Panc1 (cell line): ENCODE results near the gene NXPH4. TPM values are rescaled to one million over a fixed set of nuclear protein-coding genes. Genes with fewer than 3 reads are reported as not detected.

Experiments
- ATAC-seq: fragments of 200-7000 bp; cut with Tn5 transposase; 2 replicates; pipeline ENCODE4 v1.9.1; 2020; ENCODE audit warnings: mild to moderate bottlenecking, moderate library complexity
- BruUV-seq: library from RNA; stranded (reverse); fragments of 400-500 nt; replicated peaks from 2 replicates; lab custom pipeline; 2021; lab: Mats Ljungman, UMichigan
- CTCF ChIA-PET: fragments of 300-600 bp; sonication (Branson Sonifier 250); formaldehyde crosslinking; loops from one replicate; lab custom pipeline; 2022; ENCODE audit warnings: antibody characterized with exemption; lab: Charles Lee
- POLR2A ChIA-PET: fragments of 300-600 bp; sonication (Branson Sonifier 250); formaldehyde crosslinking; loops from one replicate; lab custom pipeline; 2022; ENCODE audit warnings: antibody characterized with exemption; lab: Charles Lee
- DNase-seq: peaks from one replicate; pipeline ENCODE4 v3.0.0-alpha.2; 2010; ENCODE audit warnings: low read depth, low spot score
- H3K27ac ChIP-seq: 2 replicates; pipeline ENCODE4 v1.5.1; 2011; ENCODE audit warnings: mild to moderate bottlenecking, low read length, inconsistent platforms
- H3K27me3 ChIP-seq: fragments of 200-500 bp; sonication (Bioruptor generic); 2 replicates; pipeline ENCODE4 v1.6.0; 2014; ENCODE audit warnings: low read length, inconsistent platforms; ENCODE audit not compliant: control insufficient read depth, insufficient read depth
- H3K36me3 ChIP-seq: fragments of 200-500 bp; sonication (Bioruptor generic); 2 replicates; pipeline ENCODE4 v1.5.1; 2014; ENCODE audit warnings: inconsistent platforms, mild to moderate bottlenecking, low read length, moderate library complexity; ENCODE audit not compliant: control insufficient read depth, insufficient read depth
- H3K4me1 ChIP-seq: 2 replicates; pipeline ENCODE4 v1.5.1; 2011; ENCODE audit warnings: inconsistent platforms, mild to moderate bottlenecking, low read length, moderate library complexity; ENCODE audit not compliant: control insufficient read depth, insufficient read depth
- H3K4me3 ChIP-seq, 2 experiments: 2 replicates each; pipeline ENCODE4 v1.5.1; 2011 to 2012; ENCODE audit warnings: low read depth in 2 of 2, low read length in 2 of 2, mild to moderate bottlenecking in 2 of 2, inconsistent platforms in 1 of 2, moderate library complexity in 1 of 2
- H3K9me3 ChIP-seq: fragments of 200-500 bp; sonication (Bioruptor generic); 2 replicates; pipeline ENCODE4 v1.5.1; 2014; ENCODE audit warnings: low read depth, mild to moderate bottlenecking, inconsistent platforms, low read length, moderate library complexity; ENCODE audit not compliant: control insufficient read depth, insufficient read depth
- CTCF ChIP-seq: fragments of 450-650 bp; IDR thresholded peaks from 2 replicates; pipeline ENCODE4 v1.5.1; 2017; ENCODE audit warnings: mild to moderate bottlenecking
- POLR2AphosphoS5 ChIP-seq: IDR thresholded peaks from 2 replicates; pipeline ENCODE4 v1.6.1; 2012; ENCODE audit warnings: mild to moderate bottlenecking, low read depth, low read length, moderate library complexity
- SIN3A ChIP-seq: IDR thresholded peaks from 2 replicates; pipeline ENCODE4 v1.6.1; 2012; ENCODE audit warnings: low read depth, mild to moderate bottlenecking, low read length, moderate library complexity, borderline replicate concordance; ENCODE audit not compliant: insufficient read depth
- TCF7L2 ChIP-seq: IDR thresholded peaks from 2 replicates; pipeline ENCODE4 v1.6.1; 2011; ENCODE audit warnings: mild to moderate bottlenecking, low read depth, low read length, inconsistent platforms
- in situ Hi-C: cut with HindIII; loops from 2 replicates; pipeline ENCODE4 v1.10.0; 2016; ENCODE audit warnings: low sequenced_read_pairs, low pct_unique_long_range_greater_than_20kb
- intact Hi-C: fragments of 100-400 bp; cut with micrococcal nuclease; formaldehyde crosslinking; loops from one replicate; pipeline ENCODE4 v1.10.0; 2022; ENCODE audit not compliant: unreplicated experiment
- total RNA-seq: library from RNA; stranded (reverse); gene quantifications from one replicate; pipeline ENCODE4 v1.2.1, GENCODE V29; 2021; ENCODE audit not compliant: unreplicated experiment
- TF ChIP-seq, protein P1 (sequence below), 2 experiments: IDR thresholded peaks; 2 replicates each; pipeline ENCODE4 v1.6.1; 2011 to 2012; ENCODE audit warnings: low read depth in 2 of 2, control low read depth in 1 of 2, low read length in 1 of 2, mild to moderate bottlenecking in 1 of 2, moderate library complexity in 1 of 2; ENCODE audit not compliant: insufficient read depth in 1 of 2

NXPH4 gene
- total RNA-seq, 1 experiment from 2014 or later, result 2.1 TPM

DNA sequence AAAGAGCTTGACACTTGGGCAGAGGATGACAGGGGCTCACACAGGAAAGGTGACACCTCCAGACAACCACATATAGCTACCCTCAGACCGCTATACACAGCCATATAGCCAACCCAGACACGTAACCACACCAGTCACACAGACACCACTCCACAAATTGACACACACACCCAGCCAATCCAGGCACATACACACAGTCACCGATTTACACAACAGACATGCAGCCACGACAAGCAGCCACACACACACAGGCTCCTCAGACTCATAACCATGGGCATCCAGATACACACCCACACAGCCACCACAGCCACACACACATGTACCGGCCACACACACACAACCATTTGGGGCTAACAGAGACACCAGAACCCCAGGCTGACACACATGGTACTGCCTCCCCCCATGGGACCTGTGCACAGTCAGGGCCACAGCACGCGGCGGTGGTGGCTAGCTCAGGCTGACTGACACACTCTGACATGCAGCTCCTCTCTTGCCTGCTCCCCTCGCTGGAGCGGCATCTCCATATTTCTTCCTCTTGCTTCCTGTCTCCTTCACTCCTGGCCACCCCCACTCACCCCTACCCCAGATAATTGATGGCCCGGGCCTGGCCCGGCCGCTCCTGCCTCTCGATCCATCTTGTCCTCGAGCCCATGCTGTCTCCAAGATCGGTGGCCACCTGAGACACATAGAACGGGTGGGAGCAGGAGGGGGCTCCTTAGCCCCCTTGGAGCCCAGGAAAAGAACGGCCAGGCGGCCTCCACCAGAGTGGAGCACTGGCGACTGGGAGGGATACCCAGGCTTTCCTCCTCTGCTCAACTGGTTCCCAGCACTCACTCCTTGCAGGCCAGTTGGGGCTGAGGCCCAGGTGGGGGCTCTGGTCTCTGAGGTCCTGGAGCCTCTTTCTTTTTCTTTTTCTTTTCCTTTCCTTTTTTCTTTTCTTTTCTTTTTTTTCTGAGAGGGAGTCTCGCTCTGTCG, 6.9 kb downstream of the NXPH4 start:
- POLR2A ChIA-PET, result no interaction called here
- CTCF ChIA-PET, result interaction anchor here (0.7 to 1.5 kb wide), 2 partner anchors 10 to 198 kb away, joined by 3 to 7 read pairs; no protein-coding TSS in a partner anchor

DNA sequence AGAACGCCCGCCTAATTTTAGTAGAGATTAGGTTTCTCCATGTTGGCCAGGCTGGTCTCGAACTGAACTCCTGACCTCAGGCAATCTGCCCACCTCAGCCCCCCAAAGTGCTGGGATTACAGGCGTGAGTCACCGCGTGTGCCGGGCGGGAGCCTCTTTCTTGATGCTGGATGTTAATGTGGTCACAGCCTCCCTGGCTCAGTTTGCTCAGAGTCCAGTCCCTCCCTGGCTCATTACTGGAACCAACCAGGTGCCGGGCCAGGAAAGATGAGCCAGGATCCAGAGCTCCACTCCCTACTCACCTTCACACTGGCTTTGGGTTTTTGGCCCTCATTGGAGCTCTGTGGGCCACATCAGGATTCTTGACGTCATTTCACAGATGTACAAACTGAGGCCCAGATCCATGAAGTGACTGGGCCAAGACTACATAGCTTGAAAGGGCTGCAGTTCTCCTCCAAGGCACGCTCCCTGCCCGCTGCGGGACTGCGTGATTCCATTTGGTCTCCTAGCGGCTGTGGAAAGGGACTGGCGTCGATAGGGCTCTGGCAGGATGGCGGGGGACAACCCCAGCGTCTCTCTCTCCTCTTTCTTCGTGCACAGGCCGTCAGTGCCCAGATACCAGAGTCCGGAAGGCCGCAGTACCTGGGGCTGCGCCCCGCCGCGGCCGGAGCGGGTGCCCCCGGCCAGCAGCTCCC, 7.8 kb downstream of the NXPH4 start:
- TF ChIP-seq CTCF (no peak), SIN3A (no peak), TCF7L2 (no peak), POLR2AphosphoS5 (no peak)
- TF ChIP-seq, protein P1, sequence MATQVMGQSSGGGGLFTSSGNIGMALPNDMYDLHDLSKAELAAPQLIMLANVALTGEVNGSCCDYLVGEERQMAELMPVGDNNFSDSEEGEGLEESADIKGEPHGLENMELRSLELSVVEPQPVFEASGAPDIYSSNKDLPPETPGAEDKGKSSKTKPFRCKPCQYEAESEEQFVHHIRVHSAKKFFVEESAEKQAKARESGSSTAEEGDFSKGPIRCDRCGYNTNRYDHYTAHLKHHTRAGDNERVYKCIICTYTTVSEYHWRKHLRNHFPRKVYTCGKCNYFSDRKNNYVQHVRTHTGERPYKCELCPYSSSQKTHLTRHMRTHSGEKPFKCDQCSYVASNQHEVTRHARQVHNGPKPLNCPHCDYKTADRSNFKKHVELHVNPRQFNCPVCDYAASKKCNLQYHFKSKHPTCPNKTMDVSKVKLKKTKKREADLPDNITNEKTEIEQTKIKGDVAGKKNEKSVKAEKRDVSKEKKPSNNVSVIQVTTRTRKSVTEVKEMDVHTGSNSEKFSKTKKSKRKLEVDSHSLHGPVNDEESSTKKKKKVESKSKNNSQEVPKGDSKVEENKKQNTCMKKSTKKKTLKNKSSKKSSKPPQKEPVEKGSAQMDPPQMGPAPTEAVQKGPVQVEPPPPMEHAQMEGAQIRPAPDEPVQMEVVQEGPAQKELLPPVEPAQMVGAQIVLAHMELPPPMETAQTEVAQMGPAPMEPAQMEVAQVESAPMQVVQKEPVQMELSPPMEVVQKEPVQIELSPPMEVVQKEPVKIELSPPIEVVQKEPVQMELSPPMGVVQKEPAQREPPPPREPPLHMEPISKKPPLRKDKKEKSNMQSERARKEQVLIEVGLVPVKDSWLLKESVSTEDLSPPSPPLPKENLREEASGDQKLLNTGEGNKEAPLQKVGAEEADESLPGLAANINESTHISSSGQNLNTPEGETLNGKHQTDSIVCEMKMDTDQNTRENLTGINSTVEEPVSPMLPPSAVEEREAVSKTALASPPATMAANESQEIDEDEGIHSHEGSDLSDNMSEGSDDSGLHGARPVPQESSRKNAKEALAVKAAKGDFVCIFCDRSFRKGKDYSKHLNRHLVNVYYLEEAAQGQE (IDR thresholded peaks at IDR 0.05; ENCODE audit: insufficient read depth in 1 of 2, low read depth in 2 of 2, low read length in 1 of 2), result no peak
- ATAC-seq, result no peak
- Histone ChIP-seq H3K4me1 (no peaks in the 10 kb centered on the region), H3K4me3 (no peak overlapping the region), H3K27ac (no peak overlapping the region), H3K9me3 (no peaks in the 10 kb centered on the region), H3K27me3 (no peaks in the 10 kb centered on the region; the same call in 1 of the 2 replicates), H3K36me3 (no peaks in the 10 kb centered on the region)
- DNase-seq, result no peak
- ChIA-PET CTCF (interaction anchor here (0.7 to 1.5 kb wide), 2 partner anchors 11 to 197 kb away, joined by 3 to 7 read pairs; no protein-coding TSS in a partner anchor), POLR2A (no interaction called here)
- no TSS peak for BruUV-seq
- intact Hi-C loops, result no loop called here
- in situ Hi-C loops, result no loop called here

More for the DNA sequence above, 6.9 kb downstream of the NXPH4 start:
- DNase-seq (no peak), ATAC-seq (no peak)
- Histone ChIP-seq H3K27me3 (no peaks in the 10 kb centered on the region; the same call in 1 of the 2 replicates), H3K27ac (no peak overlapping the region), H3K4me3 (no peak overlapping the region), H3K9me3 (no peaks in the 10 kb centered on the region), H3K4me1 (no peaks in the 10 kb centered on the region), H3K36me3 (no peaks in the 10 kb centered on the region)
- TF ChIP-seq POLR2AphosphoS5, result no peak
- no peak for TF ChIP-seq CTCF
- TF ChIP-seq, protein P1 (IDR thresholded peaks at IDR 0.05; ENCODE audit: insufficient read depth in 1 of 2, low read depth in 2 of 2, low read length in 1 of 2), result no peak
- TF ChIP-seq SIN3A, result no peak
- TF ChIP-seq TCF7L2, result no peak
- intact Hi-C loops (no loop called here), in situ Hi-C loops (no loop called here)
- BruUV-seq, result no TSS peak
